Smooth muscle cell of the coronary artery (primary cell): Measurements from ENCODE around the gene ZNF764. TPM values are rescaled to one million over a fixed set of nuclear protein-coding genes. Genes with fewer than 3 reads are reported as not detected.

Experiments
- total RNA-seq: library from RNA; depleted of rRNA; stranded (reverse); fragments of >200 nt; gene quantifications from 2 replicates; pipeline ENCODE4 v1.2.3, GENCODE V29; 2014; ENCODE audit warnings: low replicate concordance

ZNF764 gene
- total RNA-seq: 0.70 and 3.5 TPM in 2 replicates

DNA sequence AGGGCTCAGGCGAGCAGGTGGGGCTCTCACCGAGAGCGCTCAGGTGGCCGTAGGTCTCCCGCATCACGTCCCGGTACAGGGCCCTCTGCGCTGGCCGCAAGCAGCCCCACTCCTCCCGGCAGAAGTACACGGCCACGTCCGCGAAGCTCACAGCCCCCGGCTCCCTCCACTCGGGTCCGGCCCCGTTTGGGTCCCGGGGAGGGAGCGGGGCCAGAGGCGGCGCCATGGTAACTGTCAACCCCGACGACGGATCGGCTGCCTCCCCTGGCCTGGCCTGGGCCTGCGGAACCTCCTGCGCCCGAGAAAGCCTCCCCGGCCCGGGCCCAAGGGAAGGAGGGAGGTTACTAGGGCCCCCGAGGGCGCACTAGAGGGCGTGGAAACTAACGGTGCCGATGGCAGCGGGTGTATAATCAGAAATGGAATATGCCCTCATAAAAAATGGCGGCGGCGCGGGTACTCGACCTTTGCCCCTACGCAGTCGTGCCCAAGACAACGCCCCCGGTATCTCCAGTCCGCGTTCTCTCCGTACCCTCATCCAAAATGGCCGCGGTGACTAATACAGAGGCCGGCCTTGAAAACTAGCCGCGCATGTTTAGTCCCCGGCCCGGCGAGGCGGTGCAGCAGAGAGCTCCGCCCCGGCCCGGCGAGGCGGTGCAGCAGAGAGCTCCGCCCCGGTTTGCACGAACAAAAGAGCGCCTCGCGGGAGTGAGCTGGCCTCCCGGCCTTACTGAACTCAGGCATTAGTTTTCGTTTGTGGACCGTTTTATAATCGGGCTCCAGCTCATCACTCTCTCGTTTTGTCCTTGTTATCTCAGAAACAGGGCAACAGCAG lies at the start of gene ZNF764:
Gene ZNF764 (minus strand): TSS at position 418 of the 832 bp plus-strand sequence. CDS start 192 bp downstream, at position 226.

DNA sequence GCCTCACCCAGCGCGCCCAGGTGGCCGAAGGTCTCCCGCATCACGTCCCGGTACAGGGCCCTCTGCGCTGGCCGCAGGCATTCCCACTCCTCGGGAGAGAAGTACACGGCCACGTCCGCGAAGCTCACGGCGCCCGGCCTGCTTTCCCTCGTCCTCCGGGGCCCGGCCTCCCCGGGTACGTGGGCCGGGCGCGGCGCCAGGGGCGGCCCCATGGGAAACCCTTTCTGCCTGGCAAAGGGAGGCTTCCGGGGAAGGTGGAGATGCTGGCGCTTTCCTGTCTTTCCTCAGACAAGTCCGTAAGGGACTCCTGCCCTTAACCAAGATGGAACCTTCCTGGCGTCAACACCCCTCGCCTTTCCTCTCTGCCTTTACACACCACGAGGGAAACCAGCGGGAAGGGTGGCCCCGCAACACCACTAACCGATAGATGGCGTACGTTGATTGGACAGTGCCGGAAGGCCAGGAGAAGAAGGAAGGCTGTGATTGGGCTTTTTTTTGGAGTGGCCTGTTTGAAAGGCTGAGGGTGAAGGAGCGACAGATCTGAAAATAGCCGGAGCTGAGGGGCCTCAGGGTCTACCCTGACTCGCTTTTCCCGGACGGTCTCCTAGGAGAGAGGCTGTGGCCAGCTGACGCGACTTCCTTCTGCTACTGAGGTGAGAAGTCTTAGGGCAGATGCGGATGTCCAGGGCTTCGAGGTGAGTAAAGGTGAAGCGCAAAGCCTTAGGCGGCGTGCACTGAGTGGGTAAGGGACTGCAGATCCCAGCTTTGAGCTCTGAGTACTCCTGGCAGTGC lies 27.4 kb upstream of the ZNF764 start, which contains the start of gene ZNF785:
Gene ZNF785 (minus strand): TSS at position 298 of the 792 bp plus-strand sequence. CDS start 86 bp downstream, at position 212.

DNA sequence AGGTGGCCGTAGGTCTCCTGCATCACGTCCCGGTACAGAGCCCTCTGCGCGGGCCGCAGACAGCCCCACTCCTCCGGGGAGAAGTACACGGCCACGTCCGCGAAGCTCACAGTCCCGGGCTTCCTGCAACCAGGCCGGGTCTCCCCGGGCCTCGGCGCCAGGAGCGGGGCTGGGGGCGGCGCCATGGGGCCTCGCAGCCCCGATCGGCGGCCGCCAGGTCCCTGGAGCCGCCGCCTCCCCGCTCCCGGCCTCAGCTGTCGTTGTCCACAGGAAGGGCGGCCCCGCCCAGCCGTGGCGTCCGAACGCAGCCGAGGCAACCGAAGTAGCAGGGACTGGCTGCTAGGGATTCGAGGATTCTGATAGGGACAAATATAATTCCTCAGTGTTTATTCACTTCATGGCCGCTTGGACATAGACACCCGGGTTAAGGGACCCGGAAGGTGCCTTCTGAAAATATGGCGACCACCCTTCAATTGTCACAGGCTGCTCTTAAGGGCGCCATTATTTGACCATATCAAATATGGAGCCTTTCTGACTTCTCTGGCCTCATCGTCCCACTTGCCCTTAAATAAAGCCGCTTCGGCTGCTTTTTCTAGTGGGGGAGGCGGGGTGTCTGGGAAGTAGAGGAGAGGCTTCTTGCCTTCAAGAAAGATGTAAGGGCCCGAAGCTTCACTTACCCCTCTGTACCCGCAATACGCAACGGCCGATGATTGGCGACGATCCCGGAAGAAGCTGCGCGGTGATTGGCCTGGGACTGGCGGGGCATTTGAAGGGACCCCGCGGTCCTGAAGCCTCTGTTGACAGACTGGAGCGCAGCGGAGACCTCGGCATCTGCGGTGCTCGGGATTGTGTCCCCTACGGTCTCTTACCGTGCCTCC lies 13.5 kb upstream of the ZNF764 start, which contains the start of gene ZNF688:
Gene ZNF688 (minus strand): TSS at position 270 of the 878 bp plus-strand sequence. CDS start 85 bp downstream, at position 185.

DNA sequence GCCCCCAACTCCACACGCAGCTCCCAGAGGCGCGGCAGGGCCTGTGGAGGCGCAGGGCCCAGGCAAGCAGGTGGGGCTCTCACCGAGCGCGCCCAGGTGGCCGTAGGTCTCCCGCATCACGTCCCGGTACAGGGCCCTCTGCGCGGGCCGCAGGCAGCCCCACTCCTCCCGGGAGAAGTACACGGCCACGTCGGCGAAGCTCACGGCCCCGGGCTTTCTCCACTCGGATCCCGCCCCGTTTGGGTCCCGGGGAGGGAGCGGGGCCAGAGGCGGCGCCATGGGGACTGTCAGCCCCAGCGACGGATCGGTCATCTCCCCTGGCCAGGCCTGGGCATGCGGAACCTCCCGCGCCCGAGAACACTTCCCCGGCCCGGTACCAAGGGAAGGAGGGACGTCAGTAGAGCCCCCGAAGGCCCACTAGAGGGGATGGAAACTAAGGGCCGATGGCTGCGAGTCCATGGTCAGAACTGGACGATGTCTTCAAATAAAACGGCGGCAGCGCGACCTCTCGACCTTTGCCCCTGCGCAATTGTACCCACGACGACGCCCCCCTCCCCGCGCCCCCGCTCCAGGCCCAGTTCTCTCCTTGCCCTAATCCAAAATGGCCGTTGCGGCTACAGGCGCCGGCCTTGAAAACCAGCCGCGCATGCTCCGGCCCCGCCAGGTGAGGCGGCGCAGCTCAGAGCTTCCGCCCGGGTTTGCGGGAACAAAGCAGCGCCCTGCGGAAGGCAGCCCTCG lies 23.6 kb downstream of the ZNF764 start, which contains the start of gene ZNF747:
Gene ZNF747 (minus strand): TSS at position 491 of the 738 bp plus-strand sequence. CDS start 179 bp downstream, at position 312.

DNA sequence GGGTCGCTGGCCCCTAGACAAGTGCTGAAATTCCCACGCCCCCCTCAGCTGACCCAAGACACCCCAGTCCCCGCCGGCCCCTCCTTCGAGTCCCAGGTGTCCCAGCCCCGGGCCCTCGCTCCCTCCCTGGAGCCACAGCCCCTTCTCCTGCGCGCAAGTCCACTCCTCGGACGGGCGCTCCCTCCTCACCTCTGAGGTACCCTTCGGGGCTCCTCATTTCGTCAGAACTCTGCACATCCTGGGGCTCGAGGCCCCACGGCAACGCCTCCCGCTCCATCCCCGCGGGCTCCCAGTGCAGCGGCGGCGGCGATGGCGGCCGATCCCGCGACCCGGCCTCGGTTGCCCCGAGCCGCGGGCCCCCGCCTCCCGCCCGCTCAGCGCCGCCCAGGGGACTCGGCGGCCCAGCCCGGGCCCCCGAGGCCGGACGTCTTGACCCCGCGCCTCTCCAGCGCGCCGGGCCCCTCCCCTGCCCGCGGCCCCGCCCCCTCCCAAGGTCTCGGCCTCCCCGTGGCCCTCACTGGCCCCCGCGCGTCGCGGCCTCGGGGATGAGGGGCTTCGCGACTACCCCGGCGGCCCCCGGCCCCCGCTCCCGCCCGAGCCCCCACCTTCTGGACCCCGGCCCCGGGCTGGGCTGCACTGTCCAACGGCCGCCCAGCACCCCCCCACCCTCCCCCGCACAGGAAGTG lies 31.9 kb downstream of the ZNF764 start, which contains the start of gene ZNF768:
Gene ZNF768 (minus strand): TSS at position 430 of the 686 bp plus-strand sequence. CDS start 153 bp downstream, at position 277.

Other genes starting within 250 kb of the ZNF764 start
- 25.4 and 31.0 TPM in 2 replicates for gene CD2BP2, start 203.1 kb downstream of the ZNF764 start, total RNA-seq
- 16.8 and 18.7 TPM in 2 replicates for gene TBC1D10B, start 187.9 kb downstream of the ZNF764 start, total RNA-seq
- not detected in 2 replicates for gene MYL11, start 183.6 kb downstream of the ZNF764 start, total RNA-seq
- gene SEPTIN1, start 175.8 kb downstream of the ZNF764 start, total RNA-seq: 0.12 and 0.15 TPM in 2 replicates
- 2.2 and 8.8 TPM in 2 replicates for gene ZNF48, start 163.0 kb downstream of the ZNF764 start, total RNA-seq
- 8.3 and 9.2 TPM in 2 replicates for gene ZNF771, start 150.8 kb downstream of the ZNF764 start, total RNA-seq
- gene DCTPP1, start 128.3 kb downstream of the ZNF764 start, total RNA-seq: 4.8 and 15.9 TPM in 2 replicates
- 12.4 and 19.2 TPM in 2 replicates for gene SEPHS2, start 112.5 kb downstream of the ZNF764 start, total RNA-seq
- under 0.01 TPM in 1 of 2 replicates, not detected in the other for gene ITGAL, start 85.6 kb downstream of the ZNF764 start, total RNA-seq
- gene ZNF768, start 31.8 kb downstream of the ZNF764 start, total RNA-seq: 10.3 and 12.0 TPM in 2 replicates
- 2.2 and 6.6 TPM in 2 replicates for gene ZNF747, start 23.5 kb downstream of the ZNF764 start, total RNA-seq
- 3.2 and 9.0 TPM in 2 replicates for gene ZNF688, start 13.3 kb upstream of the ZNF764 start, total RNA-seq
- gene ZNF785, start 27.3 kb upstream of the ZNF764 start, total RNA-seq: 6.3 and 6.8 TPM in 2 replicates
- 1.9 and 3.3 TPM in 2 replicates for gene ZNF689, start 52.0 kb upstream of the ZNF764 start, total RNA-seq
- 3.1 and 4.9 TPM in 2 replicates for gene PRR14, start 92.6 kb upstream of the ZNF764 start, total RNA-seq
- gene FBRS, start 100.1 kb upstream of the ZNF764 start, total RNA-seq: 6.6 and 9.8 TPM in 2 replicates
- gene SRCAP, start 140.8 kb upstream of the ZNF764 start, total RNA-seq: 12.3 and 15.9 TPM in 2 replicates
- 15.3 and 16.7 TPM in 2 replicates for gene PHKG2, start 190.1 kb upstream of the ZNF764 start, total RNA-seq
- gene CFAP119, start 203.7 kb upstream of the ZNF764 start, total RNA-seq: 1.9 and 2.6 TPM in 2 replicates
- gene RNF40, start 203.9 kb upstream of the ZNF764 start, total RNA-seq: 47.7 and 54.2 TPM in 2 replicates
- gene ZNF629, start 228.8 kb upstream of the ZNF764 start, total RNA-seq: 3.3 and 6.8 TPM in 2 replicates